Astrocyte (in vitro differentiated cells and primary cell): ENCODE measurements around the gene SSH2. TPM values are rescaled to one million over a fixed set of nuclear protein-coding genes. Genes with fewer than 3 reads are reported as not detected.

ENCODE experiments used
- DNase-seq: peaks from one replicate; pipeline ENCODE4 v3.0.0-alpha.2; 2010; ENCODE audit warnings: low read depth
- FAIRE-seq: peaks from 2 replicates; lab custom pipeline; 2011; peaks lifted over from hg19 to GRCh38; lab: Jason Lieb, UNC
- H2AFZ ChIP-seq: 2 replicates; pipeline ENCODE4 v1.6.0; 2012; ENCODE audit warnings: low read depth, low read length, inconsistent platforms
- H3K27ac ChIP-seq: 2 replicates; pipeline ENCODE4 v1.5.1; 2011; ENCODE audit warnings: low read depth, low read length, inconsistent platforms
- H3K27me3 ChIP-seq: 2 replicates; pipeline ENCODE4 v1.6.0; 2011; ENCODE audit warnings: low read length, inconsistent platforms; ENCODE audit not compliant: insufficient read depth
- H3K36me3 ChIP-seq: 2 replicates; pipeline ENCODE4 v1.5.1; 2011; ENCODE audit warnings: low read length, inconsistent platforms; ENCODE audit not compliant: insufficient read depth
- H3K4me1 ChIP-seq: 2 replicates; pipeline ENCODE4 v1.5.1; 2011; ENCODE audit warnings: low read length, inconsistent platforms; ENCODE audit not compliant: insufficient read depth
- H3K4me2 ChIP-seq: 2 replicates; pipeline ENCODE4 v1.6.0; 2012; ENCODE audit warnings: low read length, inconsistent platforms
- H3K4me3 ChIP-seq: 2 replicates; pipeline ENCODE4 v1.5.1; 2011; ENCODE audit warnings: low read depth, mild to moderate bottlenecking, low read length, inconsistent platforms; ENCODE audit not compliant: insufficient read depth
- H3K79me2 ChIP-seq: 2 replicates; pipeline ENCODE4 v1.6.0; 2012; ENCODE audit warnings: mild to moderate bottlenecking, low read length, inconsistent platforms; ENCODE audit not compliant: insufficient read depth
- H3K9ac ChIP-seq: 2 replicates; pipeline ENCODE4 v1.6.0; 2012; ENCODE audit warnings: mild to moderate bottlenecking, low read length, inconsistent platforms
- H3K9me3 ChIP-seq: 2 replicates; pipeline ENCODE4 v1.5.1; 2012; ENCODE audit warnings: low read depth, mild to moderate bottlenecking, low read length, inconsistent platforms; ENCODE audit not compliant: insufficient read depth
- H4K20me1 ChIP-seq: 2 replicates; pipeline ENCODE4 v1.6.0; 2012; ENCODE audit warnings: low read length, inconsistent platforms; ENCODE audit not compliant: insufficient read depth
- H3K27ac Mint-ChIP-seq: one replicate; pipeline ENCODE4 v1.8.0; 2021; ENCODE audit warnings: mild to moderate bottlenecking, mixed read lengths; ENCODE audit not compliant: unreplicated experiment
- H3K27me3 Mint-ChIP-seq: one replicate; pipeline ENCODE4 v1.8.0; 2021; ENCODE audit warnings: low read depth, mixed read lengths; ENCODE audit not compliant: unreplicated experiment
- H3K36me3 Mint-ChIP-seq: one replicate; pipeline ENCODE4 v1.8.0; 2021; ENCODE audit warnings: low read depth, mixed read lengths; ENCODE audit not compliant: unreplicated experiment
- H3K4me1 Mint-ChIP-seq: one replicate; pipeline ENCODE4 v1.8.0; 2021; ENCODE audit warnings: low read depth, mixed read lengths; ENCODE audit not compliant: unreplicated experiment
- H3K4me3 Mint-ChIP-seq: one replicate; pipeline ENCODE4 v1.8.0; 2021; ENCODE audit warnings: mild to moderate bottlenecking, moderate library complexity, mixed read lengths; ENCODE audit not compliant: unreplicated experiment
- H3K9me3 Mint-ChIP-seq: one replicate; pipeline ENCODE4 v1.8.0; 2021; ENCODE audit warnings: mild to moderate bottlenecking, mixed read lengths; ENCODE audit not compliant: unreplicated experiment
- CTCF ChIP-seq: IDR thresholded peaks from 2 replicates; pipeline ENCODE4 v1.5.1; 2011; ENCODE audit warnings: low read depth, mild to moderate bottlenecking, inconsistent platforms, low read length, moderate library complexity; ENCODE audit not compliant: insufficient read depth
- EZH2 ChIP-seq: IDR thresholded peaks from 2 replicates; pipeline ENCODE4 v1.6.1; 2012; ENCODE audit warnings: mild to moderate bottlenecking, low read length, inconsistent platforms; ENCODE audit not compliant: insufficient read depth
- total RNA-seq: library from RNA; stranded (reverse); gene quantifications from 2 replicates; pipeline ENCODE4 v1.2.1, GENCODE V29; 2021

Gene SSH2
- total RNA-seq, 1 donor from 2014 or later: 31.1 TPM

- Mint-ChIP-seq H3K27ac (no peak overlapping the region), H3K4me3 (no peak overlapping the region), H3K27me3 (no peaks in the 10 kb centered on the region), H3K4me1 (peaks cover 10% of the 10 kb centered on the region), H3K9me3 (no peaks in the 10 kb centered on the region), H3K36me3 (peaks cover 10% of the 10 kb centered on the region)
- no peak for DNase-seq
- H3K36me3 ChIP-seq: no peaks in the 10 kb centered on the region
- H4K20me1 ChIP-seq: no peaks in the 10 kb centered on the region
- H3K4me1 ChIP-seq: no peaks in the 10 kb centered on the region
- no peaks in the 10 kb centered on the region for H3K27me3 ChIP-seq
- no peak overlapping the region for H2AFZ ChIP-seq
- H3K9ac ChIP-seq: no peak overlapping the region
- H3K4me3 ChIP-seq: no peak overlapping the region
- no peak overlapping the region for H3K4me2 ChIP-seq
- no peak for FAIRE-seq
- H3K27ac ChIP-seq: no peak overlapping the region
- H3K79me2 ChIP-seq: no peaks in the 10 kb centered on the region
- H3K9me3 ChIP-seq: no peaks in the 10 kb centered on the region
- TF ChIP-seq CTCF (no peak), EZH2 (no peak)
These were observed 248.0 kb downstream of the SSH2 start for GRCh38 chr17:29682054-29682453.

GRCh38 chr17:29677824-29678223 is 252.2 kb downstream of the SSH2 start:
- H3K27me3 Mint-ChIP-seq: no peaks in the 10 kb centered on the region
- H3K9me3 Mint-ChIP-seq: no peaks in the 10 kb centered on the region
- FAIRE-seq: no peak

More at GRCh38 chr17:29677824-29678223, 252.2 kb downstream of the SSH2 start:
- Histone ChIP-seq H3K27me3 (no peaks in the 10 kb centered on the region), H3K36me3 (peaks cover 3% of the 10 kb centered on the region), H3K4me2 (no peak overlapping the region), H3K9ac (no peak overlapping the region), H4K20me1 (no peaks in the 10 kb centered on the region), H3K27ac (no peak overlapping the region), H3K4me1 (no peaks in the 10 kb centered on the region), H3K4me3 (no peak overlapping the region), H3K79me2 (no peaks in the 10 kb centered on the region), H2AFZ (no peak overlapping the region), H3K9me3 (no peaks in the 10 kb centered on the region)
- TF ChIP-seq EZH2: no peak
- TF ChIP-seq CTCF: no peak
- peaks cover 6% of the 10 kb centered on the region for H3K4me1 Mint-ChIP-seq
- DNase-seq: no peak
- H3K27ac Mint-ChIP-seq: no peak overlapping the region
- peaks cover 6% of the 10 kb centered on the region for H3K36me3 Mint-ChIP-seq
- H3K4me3 Mint-ChIP-seq: no peak overlapping the region
